Uterus (tissue), 2 donors: Measurements from ENCODE around the gene DND1.

ENCODE experiments used
- CTCF ChIP-seq, 4 experiments: fragments of 200-600 bp in 2 of 4; fragments of 450-650 bp in 2 of 4; sonication (generic) in 2 of 4; IDR thresholded peaks; one replicate each; pipeline ENCODE4 v1.5.1; 2016 to 2019; ENCODE audit warnings: antibody characterized with exemption in 4 of 4, mild to moderate bottlenecking in 2 of 4, moderate library complexity in 1 of 4
- POLR2A ChIP-seq, 2 donors: fragments of 450-650 bp; IDR thresholded peaks; one replicate each; pipeline ENCODE4 v1.6.1; 2016; ENCODE audit warnings: antibody characterized with exemption in 2 of 2, mild to moderate bottlenecking in 1 of 2, moderate library complexity in 1 of 2

GRCh38 chr5:140631831-140632365, 41.5 kb downstream of the DND1 start:
- no peak for TF ChIP-seq CTCF (IDR thresholded peaks at IDR 0.05)
- TF ChIP-seq POLR2A (IDR thresholded peaks at IDR 0.05): no peak
